Nephron (organoid): ENCODE results near the gene CALML6.

Experiments used
- H3K27ac Mint-ChIP-seq, 3 experiments: 2 replicates each; pipeline ENCODE4 v1.8.0; 2020; ENCODE audit warnings: mixed read lengths in 3 of 3, mild to moderate bottlenecking in 2 of 3, moderate library complexity in 1 of 3
- H3K27me3 Mint-ChIP-seq: 2 replicates; pipeline ENCODE4 v1.8.0; 2021; ENCODE audit warnings: low read depth, mild to moderate bottlenecking, moderate library complexity, mixed read lengths
- H3K36me3 Mint-ChIP-seq: 2 replicates; pipeline ENCODE4 v1.8.0; 2020; ENCODE audit warnings: low read depth, mixed read lengths
- H3K4me1 Mint-ChIP-seq: 2 replicates; pipeline ENCODE4 v1.8.0; 2020; ENCODE audit warnings: mixed read lengths
- H3K4me3 Mint-ChIP-seq, 3 experiments: 2 replicates each; pipeline ENCODE4 v1.8.0; 2020; ENCODE audit warnings: mild to moderate bottlenecking in 3 of 3, mixed read lengths in 3 of 3, moderate library complexity in 2 of 3
- H3K9me3 Mint-ChIP-seq: 2 replicates; pipeline ENCODE4 v1.8.0; 2020; ENCODE audit warnings: mixed read lengths
- CTCF ChIP-seq, 3 experiments: fragments of 200-600 bp; sonication (generic); IDR thresholded peaks; one replicate each; pipeline ENCODE4 v1.5.0; 2021; ENCODE audit warnings: antibody characterized with exemption in 3 of 3; ENCODE audit not compliant: unreplicated experiment in 3 of 3

Gene CALML6

GRCh38 chr1:1914971-1915692 is at the start of gene CALML6:
CALML6 (plus strand) TSS chr1:1915260; CDS start chr1:1915281, 21 bp downstream.
- Mint-ChIP-seq H3K27me3 (peaks cover 13% of the 10 kb centered on the region), H3K4me3 (peak within 1 kb of the TSS in 1 of 3 experiments; percentile 63)

GRCh38 chr1:1867164-1867563 is 47.9 kb upstream of the CALML6 start:
- Mint-ChIP-seq H3K4me1 (peaks cover 21% of the 10 kb centered on the region), H3K9me3 (no peaks in the 10 kb centered on the region), H3K27ac (no peak overlapping the region), H3K4me3 (no peak overlapping the region), H3K36me3 (peaks cover 44% of the 10 kb centered on the region), H3K27me3 (no peaks in the 10 kb centered on the region)
- no peak for TF ChIP-seq CTCF (IDR thresholded peaks at IDR 0.05; ENCODE audit: unreplicated experiment in 3 of 3)

More at GRCh38 chr1:1914971-1915692, at the start of gene CALML6:
- no peak for TF ChIP-seq CTCF (IDR thresholded peaks at IDR 0.05; ENCODE audit: unreplicated experiment in 3 of 3)
- Mint-ChIP-seq H3K4me1 (peaks cover 26% of the 10 kb centered on the region), H3K9me3 (no peaks in the 10 kb centered on the region), H3K36me3 (no peaks in the 10 kb centered on the region), H3K27ac (no peak within 1 kb of the TSS)

- Mint-ChIP-seq H3K4me3 (no peak overlapping the region), H3K9me3 (no peaks in the 10 kb centered on the region), H3K27ac (no peak overlapping the region), H3K27me3 (no peaks in the 10 kb centered on the region), H3K36me3 (peaks cover 60% of the 10 kb centered on the region), H3K4me1 (peaks cover 15% of the 10 kb centered on the region)
- TF ChIP-seq CTCF (IDR thresholded peaks at IDR 0.05; ENCODE audit: unreplicated experiment in 3 of 3), result no peak
Observed at GRCh38 chr1:1869469-1869868, 45.6 kb upstream of the CALML6 start.

- Mint-ChIP-seq H3K4me3 (no peak overlapping the region), H3K9me3 (no peaks in the 10 kb centered on the region), H3K27ac (peak overlapping the region in 1 of 3 experiments; percentile 23), H3K36me3 (peaks cover 77% of the 10 kb centered on the region), H3K27me3 (no peaks in the 10 kb centered on the region), H3K4me1 (peaks cover 25% of the 10 kb centered on the region)
- no peak for TF ChIP-seq CTCF (IDR thresholded peaks at IDR 0.05; ENCODE audit: unreplicated experiment in 3 of 3)
Observed at GRCh38 chr1:1872329-1872994, 42.6 kb upstream of the CALML6 start.

GRCh38 chr1:1873186-1873585 is 41.9 kb upstream of the CALML6 start:
- Mint-ChIP-seq H3K9me3 (no peaks in the 10 kb centered on the region), H3K27me3 (no peaks in the 10 kb centered on the region), H3K4me1 (peaks cover 27% of the 10 kb centered on the region), H3K36me3 (peaks cover 80% of the 10 kb centered on the region), H3K27ac (no peak overlapping the region), H3K4me3 (no peak overlapping the region)
- TF ChIP-seq CTCF (IDR thresholded peaks at IDR 0.05; ENCODE audit: unreplicated experiment in 3 of 3), result no peak
